Measurements from ENCODE around the gene GRM7. TPM values are rescaled to one million over a fixed set of nuclear protein-coding genes. Genes with fewer than 3 reads are reported as not detected.

GRM7 gene
- total and polyA plus RNA-seq, 2 experiments from 2014 or later = 0.40 TPM; not detected in 1

- no peak for TF ChIP-seq JUNB (IDR thresholded peaks at IDR 0.05; ENCODE audit: unreplicated experiment)
- TF ChIP-seq ZNF331 (CRISPR knock-in tag; IDR thresholded peaks at IDR 0.05; ENCODE audit: low read depth) = no peak
- no peak for TF ChIP-seq POLR2AphosphoS5 (IDR thresholded peaks at IDR 0.05; ENCODE audit: low read depth)
- no peak for TF ChIP-seq EZH2 (IDR thresholded peaks at IDR 0.05; ENCODE audit: low read depth, unreplicated experiment)
- no peak for TF ChIP-seq ZNF462 (CRISPR knock-in tag; IDR thresholded peaks at IDR 0.05)
- no peak for TF ChIP-seq STAT1 (IDR thresholded peaks at IDR 0.05; ENCODE audit: unreplicated experiment)
- TF ChIP-seq NANOG (IDR thresholded peaks at IDR 0.05; ENCODE audit: borderline replicate concordance) = no peak
- no peak for TF ChIP-seq CREB1 (CRISPR knock-in tag; IDR thresholded peaks at IDR 0.05; ENCODE audit: low read depth)
These were observed 511.0 kb downstream of the GRM7 start (continued) for GRCh38 chr3:7371693-7372572.

GRCh38 chr3:7377103-7377502 is 516.2 kb downstream of the GRM7 start:
- ATAC-seq = no peak
- no peaks in the 10 kb centered on the region for H3K36me3 ChIP-seq (ENCODE audit: insufficient read depth)
- no peaks in the 10 kb centered on the region for H3K27me3 ChIP-seq (ENCODE audit: insufficient read depth)
- no peaks in the 10 kb centered on the region for H3F3A ChIP-seq (replicated peaks; ENCODE audit: low read depth)
- Mint-ChIP-seq H3K27me3 (ENCODE audit: insufficient read depth, low read depth, poor library complexity) (no peaks in the 10 kb centered on the region), H3K36me3 (ENCODE audit: low read depth) (no peaks in the 10 kb centered on the region; the same call in 2 of the 3 replicates), H3K4me1 (peaks cover 4% of the 10 kb centered on the region; the same call in 2 of the 3 replicates), H3K9me3 (peaks cover 39% of the 10 kb centered on the region), H3K4me3 (no peak overlapping the region), H3K27ac (no peak overlapping the region)
- H3K4me3 ChIP-seq = no peak overlapping the region
- H3K79me2 ChIP-seq (replicated peaks; ENCODE audit: insufficient read depth) = no peaks in the 10 kb centered on the region
- 0 out of 2 replicates have a peak overlapping the region, but pooled peaks have one; percentile 25 for H2AFZ ChIP-seq
- no peak for DNase-seq (ENCODE audit: low spot score)
- H3K27ac ChIP-seq (ENCODE audit: low read depth) = no peak overlapping the region
- H4K20me1 ChIP-seq (replicated peaks; ENCODE audit: insufficient read depth) = no peaks in the 10 kb centered on the region
- H3K9me2 ChIP-seq (ENCODE audit: insufficient read depth) = no peaks in the 10 kb centered on the region
- H3K4me2 ChIP-seq = no peak overlapping the region
- H3K4me1 ChIP-seq (ENCODE audit: insufficient read depth) = no peaks in the 10 kb centered on the region
- TF ChIP-seq ZNF331 (CRISPR knock-in tag; IDR thresholded peaks at IDR 0.05; ENCODE audit: low read depth) (no peak), STAT1 (IDR thresholded peaks at IDR 0.05; ENCODE audit: unreplicated experiment) (no peak), CTCF (conservative IDR thresholded peaks at IDR 0.05; ENCODE audit: low read depth in 2 of 2) (no peak), JUNB (IDR thresholded peaks at IDR 0.05; ENCODE audit: unreplicated experiment) (no peak), EZH2 (IDR thresholded peaks at IDR 0.05; ENCODE audit: low read depth, unreplicated experiment) (no peak), POLR2AphosphoS5 (IDR thresholded peaks at IDR 0.05; ENCODE audit: low read depth) (no peak), EZH2phosphoT487 (IDR thresholded peaks at IDR 0.05; ENCODE audit: unreplicated experiment) (no peak), REST (IDR thresholded peaks at IDR 0.05; ENCODE audit: unreplicated experiment) (no peak)
